Spleen (tissue), 13 donors: Measurements from ENCODE around the gene ZNF667. TPM values are rescaled to one million over a fixed set of nuclear protein-coding genes. Genes with fewer than 3 reads are reported as not detected.

Source experiments
- DNase-seq: peaks from one replicate; pipeline ENCODE4 v3.0.0-alpha.2; 2020
- H3K27ac ChIP-seq, 8 donors: fragments of 200-600 bp; sonication (generic) in 7 of 8; 1 replicate in 4 of 8; 2 replicates in 4 of 8; pipeline versions ENCODE4 v1.5.0 to v1.8.0; 2016 to 2021; ENCODE audit warnings: inconsistent platforms in 4 of 8, mild to moderate bottlenecking in 4 of 8, moderate library complexity in 1 of 8
- H3K27me3 ChIP-seq, 7 donors: fragments of 200-600 bp; sonication (generic) in 6 of 7; replicated peaks in 1 of 7; 1 replicate in 4 of 7; 2 replicates in 3 of 7; pipeline versions ENCODE4 v1.5.0 to v1.8.0; 2016 to 2021; ENCODE audit warnings: inconsistent platforms in 3 of 7, mild to moderate bottlenecking in 1 of 7
- H3K36me3 ChIP-seq, 6 donors: fragments of 200-600 bp; sonication (generic) in 5 of 6; 1 replicate in 4 of 6; 2 replicates in 2 of 6; pipeline versions ENCODE4 v1.5.0 to v1.8.0; 2016 to 2021; ENCODE audit warnings: inconsistent platforms in 2 of 6
- H3K4me1 ChIP-seq, 6 donors: fragments of 200-600 bp; sonication (generic) in 5 of 6; 1 replicate in 3 of 6; 2 replicates in 3 of 6; pipeline versions ENCODE4 v1.5.0 to v1.8.0; 2016 to 2021; ENCODE audit warnings: inconsistent platforms in 3 of 6
- H3K4me3 ChIP-seq, 8 donors: fragments of 200-600 bp; sonication (generic) in 7 of 8; 1 replicate in 4 of 8; 2 replicates in 4 of 8; pipeline versions ENCODE4 v1.5.0 to v1.8.0; 2016 to 2021; ENCODE audit warnings: inconsistent platforms in 4 of 8, mild to moderate bottlenecking in 4 of 8, moderate library complexity in 2 of 8
- H3K9me3 ChIP-seq, 8 donors: fragments of 200-600 bp; sonication (generic) in 7 of 8; 1 replicate in 4 of 8; 2 replicates in 4 of 8; pipeline versions ENCODE4 v1.5.0 to v1.8.0; 2016 to 2021; ENCODE audit warnings: inconsistent platforms in 4 of 8
- POLR2A ChIP-seq, 3 donors: fragments of 450-650 bp; IDR thresholded peaks; one replicate each; pipeline ENCODE4 v1.5.1; 2017; ENCODE audit warnings: antibody characterized with exemption in 3 of 3, mild to moderate bottlenecking in 1 of 3
- POLR2AphosphoS5 ChIP-seq, 3 donors: sonication (generic); formaldehyde crosslinking; IDR thresholded peaks; one replicate each; pipeline ENCODE4 v1.5.1; 2017; ENCODE audit warnings: antibody characterized with exemption in 3 of 3
- WGBS, 5 donors: extraction: QIAGEN DNeasy Blood & Tissue Kit in 3 of 5; methylation state at CpG; one replicate each; pipeline versions ENCODE4 v1.1.5 to v1.1.7; 2013 to 2018; 5-methylcytosine and 5-hydroxymethylcytosine counted together
- intact Hi-C: fragments of 100-400 bp; cut with DNase I; formaldehyde crosslinking; loops from one replicate; pipeline ENCODE4 v1.15.0; 2023; ENCODE audit warnings: low total_unique reads
- long read RNA-seq, 2 donors: transcript quantifications; one replicate each; lab custom pipeline, GENCODE V29; 2026
- polyA plus RNA-seq, 3 donors: library from polyadenylated mRNA; stranded (reverse); fragments of 200-250 nt; gene quantifications; one replicate each; pipeline ENCODE4 v1.2.1, GENCODE V29; 2013
- total RNA-seq, 7 donors: library from RNA; depleted of rRNA in 3 of 7; stranded (reverse); fragments of >200 nt in 3 of 7; fragmentation: NEBNext Ultra II Directional in 4 of 7; extraction: Animal tissue kit (Norgen Biotek cat#: 25700) in 4 of 7; gene quantifications; one replicate each; pipeline versions ENCODE4 v1.1.0 to v1.2.1, GENCODE V29; 2016 to 2021
- TF ChIP-seq, protein P1 (sequence below), 11 experiments: fragments of 200-600 bp in 7 of 11; fragments of 450-650 bp in 4 of 11; sonication (generic) in 4 of 11; IDR thresholded peaks in 8 of 11; conservative IDR thresholded peaks in 3 of 11; 1 replicate in 7 of 11; 2 replicates in 4 of 11; pipeline versions ENCODE4 v1.4.0 to v1.8.0; 2016 to 2021; ENCODE audit warnings: antibody characterized with exemption in 11 of 11, inconsistent platforms in 4 of 11, mild to moderate bottlenecking in 1 of 11
- donor health status: healthy with polysubstance abuse.
- donor health status: DM: no; HTN: no; CAD: no; lungs with moderate emphysema.
- donor health status: DM: no; HTN: no; CAD: no.
- donor health status: Bipolar disorder and iron deficiency.
- donor health status: healthy.
- donor health status: DM: no; HTN: no; CAD: no.
- donor health status: DM: yes; HTN: yes; CAD: no.

ZNF667 gene
- total RNA-seq (1 to 10 TPM; 2.2 to 6.6 (median 3.3) TPM), polyA plus RNA-seq (1 to 10 TPM; 1.4 to 2.6 (median 1.9) TPM)
- long read RNA-seq, donor 1, partial matches to known transcripts: 10 of 11 reads
- long read RNA-seq, donor 1, other reads (novel, unspliced or antisense): 0 of 11 reads
- long read RNA-seq, donor 2, partial matches to known transcripts: 28 of 30 reads
- long read RNA-seq, donor 2, other reads (novel, unspliced or antisense): 0 of 30 reads

- intact Hi-C loops: no loop called here
- Histone ChIP-seq H3K27ac (peak within 1 kb of the TSS; percentile 55 to 87 (median 82)), H3K4me1 (peaks cover 0 to 26% (median 10%) of the 10 kb centered on the region in 6 donors), H3K4me3 (peak within 1 kb of the TSS; percentile 52 to 87 (median 62)), H3K27me3 (peaks cover 0 to 11% (median 0%) of the 10 kb centered on the region in 7 donors), H3K9me3 (peaks cover 0 to 99% (median 90%) of the 10 kb centered on the region in 8 donors), H3K36me3 (peaks cover 0 to 29% (median 2%) of the 10 kb centered on the region in 6 donors)
- TF ChIP-seq, protein P1, sequence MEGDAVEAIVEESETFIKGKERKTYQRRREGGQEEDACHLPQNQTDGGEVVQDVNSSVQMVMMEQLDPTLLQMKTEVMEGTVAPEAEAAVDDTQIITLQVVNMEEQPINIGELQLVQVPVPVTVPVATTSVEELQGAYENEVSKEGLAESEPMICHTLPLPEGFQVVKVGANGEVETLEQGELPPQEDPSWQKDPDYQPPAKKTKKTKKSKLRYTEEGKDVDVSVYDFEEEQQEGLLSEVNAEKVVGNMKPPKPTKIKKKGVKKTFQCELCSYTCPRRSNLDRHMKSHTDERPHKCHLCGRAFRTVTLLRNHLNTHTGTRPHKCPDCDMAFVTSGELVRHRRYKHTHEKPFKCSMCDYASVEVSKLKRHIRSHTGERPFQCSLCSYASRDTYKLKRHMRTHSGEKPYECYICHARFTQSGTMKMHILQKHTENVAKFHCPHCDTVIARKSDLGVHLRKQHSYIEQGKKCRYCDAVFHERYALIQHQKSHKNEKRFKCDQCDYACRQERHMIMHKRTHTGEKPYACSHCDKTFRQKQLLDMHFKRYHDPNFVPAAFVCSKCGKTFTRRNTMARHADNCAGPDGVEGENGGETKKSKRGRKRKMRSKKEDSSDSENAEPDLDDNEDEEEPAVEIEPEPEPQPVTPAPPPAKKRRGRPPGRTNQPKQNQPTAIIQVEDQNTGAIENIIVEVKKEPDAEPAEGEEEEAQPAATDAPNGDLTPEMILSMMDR (IDR thresholded peaks at IDR 0.05 in 8 of 11, conservative IDR thresholded peaks at IDR 0.05 in 3 of 11): no peak
- TF ChIP-seq POLR2AphosphoS5 (IDR thresholded peaks at IDR 0.05): peak in 2 of 3 donors; percentile 33 to 78
- 0 to 71% (median 3%) methylated on average over 14 to 69 of the region's 69 CpGs for WGBS, 5 donors
- DNase-seq: peak; percentile 74
Measured at GRCh38 chr19:56476651-56477428, at the start of gene ZNF667. TSS of gene ZNF667 (minus strand) at chr19:56477345. CDS start at chr19:56462370, 14,975 bp downstream.

DNA sequence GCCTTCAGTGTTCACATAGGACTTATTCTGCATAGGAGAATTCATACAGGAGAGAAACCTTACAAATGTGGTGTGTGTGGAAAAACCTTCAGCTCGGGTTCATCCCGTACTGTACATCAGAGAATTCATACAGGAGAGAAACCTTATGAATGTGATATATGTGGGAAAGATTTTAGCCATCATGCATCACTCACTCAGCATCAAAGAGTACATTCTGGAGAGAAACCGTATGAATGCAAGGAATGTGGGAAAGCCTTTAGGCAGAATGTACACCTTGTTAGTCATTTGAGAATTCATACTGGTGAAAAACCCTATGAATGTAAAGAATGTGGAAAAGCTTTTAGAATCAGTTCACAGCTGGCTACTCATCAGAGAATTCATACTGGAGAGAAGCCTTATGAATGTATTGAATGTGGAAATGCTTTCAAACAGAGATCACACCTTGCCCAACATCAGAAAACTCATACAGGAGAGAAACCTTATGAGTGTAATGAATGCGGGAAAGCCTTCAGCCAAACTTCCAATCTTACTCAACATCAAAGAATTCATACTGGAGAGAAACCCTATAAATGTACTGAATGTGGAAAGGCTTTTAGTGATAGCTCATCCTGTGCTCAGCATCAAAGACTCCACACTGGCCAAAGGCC is 48.2 kb upstream of the ZNF667 start:
- no peaks in the 10 kb centered on the region for H3K4me1 ChIP-seq
- DNase-seq: no peak
- TF ChIP-seq POLR2AphosphoS5 (IDR thresholded peaks at IDR 0.05) (no peak), POLR2A (IDR thresholded peaks at IDR 0.05) (no peak)
- TF ChIP-seq, protein P1 (IDR thresholded peaks at IDR 0.05 in 8 of 11, conservative IDR thresholded peaks at IDR 0.05 in 3 of 11): no peak
- H3K9me3 ChIP-seq: peaks cover 46 to 100% (median 100%) of the 10 kb centered on the region in 8 donors
- H3K36me3 ChIP-seq: peaks cover 0 to 56% (median 21%) of the 10 kb centered on the region in 6 donors
- H3K27me3 ChIP-seq: no peaks in the 10 kb centered on the region
- intact Hi-C loops: no loop called here
- WGBS, 5 donors: 79 to 92% (median 83%) methylated on average over 4 of the region's 4 CpGs
- H3K4me3 ChIP-seq: no peak overlapping the region
- no peak overlapping the region for H3K27ac ChIP-seq

- peak overlapping the region; percentile 37 to 79 (median 52) for H3K4me3 ChIP-seq
- intact Hi-C loops: no loop called here
- peaks cover 0 to 15% (median 12%) of the 10 kb centered on the region in 6 donors for H3K4me1 ChIP-seq
- no peak for DNase-seq
- TF ChIP-seq POLR2A (IDR thresholded peaks at IDR 0.05): no peak
- no peak for TF ChIP-seq POLR2AphosphoS5 (IDR thresholded peaks at IDR 0.05)
- TF ChIP-seq, protein P1 (IDR thresholded peaks at IDR 0.05 in 8 of 11, conservative IDR thresholded peaks at IDR 0.05 in 3 of 11): no peak
- H3K27ac ChIP-seq: peak overlapping the region in 7 of 8 donors; percentile 93 to 98 (median 94)
- peaks cover 0 to 4% (median 0%) of the 10 kb centered on the region in 7 donors for H3K27me3 ChIP-seq
- WGBS, 5 donors: 5 to 10% (median 9%) methylated on average over 17 of the region's 17 CpGs
- peaks cover 4 to 99% (median 75%) of the 10 kb centered on the region in 8 donors for H3K9me3 ChIP-seq
- peaks cover 0 to 13% (median 0%) of the 10 kb centered on the region in 6 donors for H3K36me3 ChIP-seq
Measured at GRCh38 chr19:56508290-56508778, 31.2 kb upstream of the ZNF667 start.
